SW 1271 (cell line): Measurements from ENCODE around the gene ENTPD6.
A peak's percentile ranks its signal among the peaks of the same experiment; 100 is the strongest.
"Not testable (repeated sequence)": the region's sequence is repeated elsewhere in the genome, so short reads cannot be mapped to it uniquely, and the experiment has no call there.

Experiments
- DNase-seq, 2 experiments: peaks; one replicate each; lab custom pipeline; 2025; lab: John Stamatoyannopoulos, UW

Gene ENTPD6

DNA sequence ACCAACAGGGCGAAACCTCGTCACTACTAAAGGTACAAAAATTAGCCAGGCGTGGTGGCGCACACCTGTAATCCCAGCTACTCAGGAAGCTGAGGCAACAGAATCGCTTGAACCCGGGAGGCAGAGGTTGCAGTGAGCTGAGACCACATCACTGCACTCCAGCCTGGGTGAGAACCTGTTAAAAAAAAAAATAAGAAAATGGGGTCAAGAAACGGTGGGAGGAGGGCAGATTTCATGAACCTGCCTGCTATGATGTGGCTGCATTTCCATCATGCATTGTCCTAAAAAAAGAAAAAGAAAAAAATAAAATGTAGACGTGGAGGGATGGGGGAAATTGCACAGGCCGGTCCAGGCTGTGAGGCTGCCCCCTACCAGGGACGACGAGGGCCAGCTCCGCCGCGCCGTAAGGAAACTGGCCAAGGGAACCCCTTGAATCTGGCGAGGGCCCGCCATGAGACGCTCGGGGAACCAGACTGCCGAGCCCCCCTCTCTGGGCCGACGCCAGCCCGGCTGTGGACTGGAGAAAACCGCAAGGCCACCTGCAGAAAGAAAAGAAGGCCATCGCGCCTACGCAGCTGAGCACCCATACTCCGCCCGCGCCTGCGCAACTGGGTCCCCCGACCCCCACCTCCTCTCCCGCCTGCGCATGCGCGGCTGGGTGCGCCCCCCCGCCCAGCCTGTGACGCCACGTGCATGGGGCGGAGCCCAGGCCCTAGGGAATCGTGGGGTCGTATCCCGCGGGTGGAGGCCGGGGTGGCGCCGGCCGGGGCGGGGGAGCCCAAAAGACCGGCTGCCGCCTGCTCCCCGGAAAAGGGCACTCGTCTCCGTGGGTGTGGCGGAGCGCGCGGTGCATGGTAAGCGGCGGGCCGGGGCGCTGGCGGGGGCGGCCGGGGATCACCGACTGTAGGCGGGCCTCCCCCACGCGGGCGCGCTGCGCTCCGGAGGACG, at the start of gene ENTPD6:
Gene ENTPD6, plus strand, starts transcription at position 699 of the 948 bp plus-strand sequence. CDS start 10,825 bp downstream, outside the sequence.
- DNase-seq = peak; percentile 65 to 85

- DNase-seq = no peak
These were observed 48.5 kb upstream of the ENTPD6 start for GRCh38 chr20:25146976-25147375.

GRCh38 chr20:25147716-25148115, 47.8 kb upstream of the ENTPD6 start:
- no peak for DNase-seq

DNA sequence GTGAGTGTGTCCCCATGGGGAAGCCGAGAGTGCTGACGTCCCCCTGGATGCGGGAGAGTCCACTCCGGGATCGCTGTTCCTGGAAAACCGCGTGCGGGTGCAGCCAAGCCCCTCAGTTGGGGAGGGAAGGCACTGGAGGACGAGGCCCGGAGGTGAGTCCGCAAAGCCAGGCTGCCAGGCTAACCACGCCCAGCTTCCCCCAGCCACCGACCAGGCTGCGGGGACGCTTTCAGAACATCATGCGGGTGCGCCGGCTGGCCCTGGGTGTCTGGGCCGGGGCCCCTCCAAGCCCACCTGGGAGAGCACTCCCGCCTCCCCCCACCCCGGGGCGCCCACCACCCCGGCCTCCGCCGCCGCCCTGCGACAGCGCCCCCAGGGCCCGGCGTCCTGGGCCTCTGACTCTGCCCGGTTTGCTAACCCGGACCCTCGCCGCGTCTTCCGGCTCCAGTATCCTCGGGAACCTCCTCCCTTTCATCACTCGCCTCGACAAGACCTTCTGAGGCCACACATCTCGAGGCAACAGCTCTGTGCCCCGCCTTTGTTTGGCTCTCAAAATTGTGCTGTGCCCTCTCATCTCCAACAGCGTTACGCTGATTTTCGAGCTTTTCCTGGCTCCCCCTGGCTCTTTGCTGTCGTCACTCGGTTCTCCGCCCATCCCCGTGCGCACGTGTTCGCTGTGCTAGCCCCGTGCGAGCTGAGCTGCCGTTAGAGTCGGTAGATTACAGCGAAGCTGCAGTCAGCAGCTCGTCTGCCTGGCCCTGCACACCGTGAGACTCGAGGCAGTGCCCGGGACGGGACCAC, 47.1 kb upstream of the ENTPD6 start:
- DNase-seq = no peak

DNA sequence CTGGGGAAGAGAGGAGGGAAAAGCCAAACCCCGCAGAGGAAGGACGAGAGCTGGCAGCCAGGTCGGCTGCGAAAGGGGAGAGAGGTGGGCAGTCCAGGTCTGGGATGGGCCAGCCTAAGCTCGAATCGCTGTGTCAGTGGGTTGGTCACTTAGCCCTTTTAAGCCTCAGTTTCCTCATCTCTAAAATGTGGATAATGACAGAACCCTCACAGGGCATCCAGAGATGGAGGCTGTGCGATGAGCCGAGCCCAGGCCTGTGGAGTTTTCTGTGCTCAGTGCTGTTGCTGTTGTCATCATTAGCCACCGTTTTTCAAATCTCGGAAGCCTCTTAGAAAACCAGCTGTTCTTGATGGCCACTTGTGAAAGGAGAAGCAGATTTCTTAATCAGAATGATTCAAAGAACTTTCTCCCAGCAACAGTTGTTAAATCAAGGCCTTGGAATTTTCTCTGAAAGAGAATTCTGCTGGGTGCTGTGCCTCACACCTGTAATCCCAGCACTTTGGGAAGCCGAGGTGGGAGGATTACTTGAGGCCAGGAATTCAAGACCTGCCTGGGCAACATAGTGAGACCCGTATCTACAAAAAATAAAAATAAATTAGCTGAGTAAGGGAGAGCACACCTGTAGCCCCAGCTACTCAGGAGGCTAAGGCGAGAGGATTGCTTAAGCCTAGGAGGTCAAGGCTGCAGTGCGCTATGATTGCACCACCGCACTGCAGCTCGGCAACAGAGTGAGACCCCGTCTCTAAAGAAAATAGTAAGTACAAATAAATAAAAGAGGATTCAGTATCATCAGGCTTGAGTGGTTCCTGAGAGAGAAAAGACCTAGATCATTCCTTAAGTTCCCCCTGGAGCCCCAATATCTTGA, 46.3 kb upstream of the ENTPD6 start:
- no peak for DNase-seq

DNA sequence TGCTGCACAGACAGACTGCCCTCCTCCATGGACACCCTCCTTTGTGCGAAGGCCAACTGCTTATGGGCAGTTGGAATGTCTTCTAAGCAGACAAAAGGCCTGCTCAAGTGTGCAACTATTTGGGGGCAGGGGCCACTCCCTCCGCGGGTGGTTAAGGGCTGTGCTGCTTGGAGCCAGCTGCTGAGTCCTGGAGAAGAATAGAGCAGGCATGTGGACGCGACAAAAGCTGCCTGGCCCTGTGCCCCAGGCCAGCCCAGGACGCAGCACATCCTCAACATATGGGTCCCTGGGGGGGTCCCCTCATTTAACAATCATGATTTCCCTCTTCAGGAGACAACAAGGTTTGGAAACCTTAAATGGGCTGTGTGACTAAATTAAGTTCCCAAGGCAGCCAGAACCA, 45.5 kb upstream of the ENTPD6 start:
- DNase-seq = no peak

GRCh38 chr20:25158043-25158442, 37.5 kb upstream of the ENTPD6 start:
- DNase-seq = no peak

DNA sequence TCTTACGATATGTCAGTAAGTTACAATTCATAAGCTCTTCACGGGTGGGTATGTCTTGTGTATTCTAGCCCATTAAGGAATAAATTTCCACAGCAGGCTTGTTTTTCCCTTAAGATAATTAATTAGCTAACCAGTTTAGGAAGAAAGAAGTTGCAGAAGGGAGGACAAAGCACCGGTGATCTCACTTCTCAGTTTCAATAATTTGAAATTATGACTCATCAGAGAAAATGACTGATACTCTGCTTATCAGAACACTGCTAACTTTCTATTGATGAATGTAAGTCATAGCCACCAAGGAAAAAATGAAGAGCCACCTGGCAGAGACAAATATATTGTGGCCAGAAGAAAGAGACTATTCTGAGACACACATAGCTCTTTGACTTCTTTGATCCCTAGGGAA, 35.0 kb upstream of the ENTPD6 start:
- no peak for DNase-seq

DNA sequence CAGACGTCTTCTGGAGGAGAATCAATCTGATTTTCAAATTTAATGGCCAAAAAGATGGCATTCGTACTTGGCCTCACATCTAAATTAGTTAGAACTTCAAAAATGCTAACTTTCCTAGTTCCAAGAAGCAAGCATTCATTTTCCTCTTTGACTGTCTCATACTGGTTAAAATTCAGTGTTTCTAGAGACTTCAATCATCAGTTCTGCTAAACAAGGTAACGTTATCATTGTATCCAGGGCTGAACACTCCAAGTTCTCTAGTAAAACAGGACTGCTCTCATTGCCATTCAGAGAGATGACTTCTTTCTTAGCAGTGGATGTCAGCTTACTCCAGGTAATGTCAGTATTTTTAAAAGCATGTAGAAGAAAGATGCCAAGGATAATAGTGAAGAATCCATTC, 34.6 kb upstream of the ENTPD6 start:
- no peak for DNase-seq

DNA sequence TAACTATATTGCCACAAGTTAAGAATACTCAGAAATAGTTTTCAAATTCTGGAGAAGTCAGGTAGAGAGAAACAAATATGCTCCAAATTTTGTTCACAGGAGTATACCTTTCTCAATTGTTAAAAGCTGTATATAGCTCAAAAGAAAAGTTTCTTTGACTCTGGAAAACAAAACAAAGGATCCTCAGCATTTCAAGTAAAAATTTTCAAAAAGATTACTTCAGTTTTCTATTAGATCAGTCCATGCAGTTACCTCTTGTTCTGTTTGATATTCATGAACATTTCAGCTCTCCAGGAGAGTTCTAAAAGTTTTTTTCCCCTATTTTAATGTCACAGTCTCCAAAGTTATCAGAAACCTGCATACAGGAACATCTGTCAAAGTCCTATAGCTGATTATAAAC, 30.4 kb upstream of the ENTPD6 start:
- no peak for DNase-seq

- DNase-seq = not testable (repeated sequence)
These were observed 29.3 kb upstream of the ENTPD6 start for GRCh38 chr20:25166105-25166782.

DNA sequence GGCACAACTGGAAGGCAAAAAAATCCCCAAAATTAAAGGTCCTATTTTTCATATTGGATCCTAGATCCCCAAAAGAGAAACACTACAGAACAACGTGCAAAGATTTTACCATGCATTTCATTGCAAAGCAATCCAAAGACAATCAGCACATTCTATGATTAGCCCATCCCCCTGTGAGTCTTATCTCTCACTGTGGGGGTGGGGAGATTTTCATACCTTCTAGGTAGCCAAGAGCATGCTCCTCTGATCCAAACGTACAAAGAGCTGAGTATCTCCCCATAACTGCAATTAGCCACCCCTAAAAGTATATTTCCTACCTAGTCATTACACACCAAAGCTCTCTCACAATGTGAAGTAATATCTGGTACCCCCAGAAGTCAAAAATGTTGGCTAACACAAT, 22.2 kb upstream of the ENTPD6 start:
- DNase-seq = no peak

DNA sequence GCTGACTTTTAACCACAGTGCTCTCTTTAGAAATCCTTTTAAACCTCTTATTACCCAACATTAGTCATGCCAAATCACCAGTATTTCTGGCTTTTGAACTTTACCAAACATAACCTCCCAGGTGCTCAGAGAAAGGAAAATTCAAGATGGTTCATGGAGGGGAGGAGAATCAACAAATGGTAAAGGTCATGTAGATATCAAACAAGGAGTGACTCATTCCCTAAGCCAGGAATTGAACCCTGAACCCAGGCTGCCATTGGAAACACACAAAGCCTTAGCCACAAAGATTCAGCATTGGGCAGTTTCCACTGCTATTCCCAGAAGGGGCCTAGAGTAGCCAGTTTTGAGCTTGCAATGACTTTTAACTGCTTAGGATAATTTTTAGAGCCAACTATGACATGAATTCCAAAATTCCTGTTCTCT, 21.6 kb upstream of the ENTPD6 start:
- no peak for DNase-seq

GRCh38 chr20:25176184-25176583, 19.3 kb upstream of the ENTPD6 start:
- no peak for DNase-seq

GRCh38 chr20:25177890-25178321, 17.6 kb upstream of the ENTPD6 start:
- no peak for DNase-seq

DNA sequence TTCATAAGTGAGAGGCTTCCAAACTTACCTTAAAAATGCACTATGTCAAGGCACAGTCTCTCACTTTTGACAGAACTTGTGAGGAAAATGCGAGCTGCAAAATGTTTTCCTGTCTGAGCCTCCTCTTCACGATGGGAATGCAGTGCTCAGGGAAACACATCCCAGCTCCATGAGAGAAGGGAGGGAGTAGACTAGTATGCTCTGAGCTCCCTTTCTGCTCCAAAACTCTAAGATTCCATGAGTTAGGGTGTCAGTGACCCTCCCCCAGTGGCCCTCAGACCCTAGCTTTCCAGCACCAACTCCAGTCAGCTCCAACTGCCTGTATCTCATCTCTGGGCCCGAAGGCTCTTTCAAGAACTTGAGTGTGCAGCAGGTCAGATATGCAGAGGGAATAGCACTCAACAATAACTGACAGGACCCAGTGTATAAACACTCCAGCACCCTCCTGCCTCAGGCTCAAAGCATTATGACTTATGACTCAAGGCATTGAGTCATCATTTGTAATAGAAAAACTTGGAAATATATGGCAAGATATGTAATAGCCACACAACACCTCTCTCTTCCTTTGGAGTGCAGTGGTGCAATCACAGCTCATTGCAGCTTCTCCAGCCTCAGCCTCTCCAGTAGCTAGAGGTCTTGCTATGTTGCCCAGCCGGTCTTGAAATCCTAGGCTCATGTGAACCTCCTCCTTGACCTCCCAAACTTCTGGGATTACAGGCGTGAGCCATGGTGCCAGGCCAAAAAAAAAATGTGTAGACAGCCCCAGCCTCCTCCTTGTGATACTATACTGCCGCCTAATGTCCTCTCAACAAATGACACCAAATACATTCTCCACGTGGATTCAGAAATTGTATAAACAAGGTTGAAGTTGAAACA, 16.7 kb upstream of the ENTPD6 start:
- peak; percentile 65 to 88 for DNase-seq

DNA sequence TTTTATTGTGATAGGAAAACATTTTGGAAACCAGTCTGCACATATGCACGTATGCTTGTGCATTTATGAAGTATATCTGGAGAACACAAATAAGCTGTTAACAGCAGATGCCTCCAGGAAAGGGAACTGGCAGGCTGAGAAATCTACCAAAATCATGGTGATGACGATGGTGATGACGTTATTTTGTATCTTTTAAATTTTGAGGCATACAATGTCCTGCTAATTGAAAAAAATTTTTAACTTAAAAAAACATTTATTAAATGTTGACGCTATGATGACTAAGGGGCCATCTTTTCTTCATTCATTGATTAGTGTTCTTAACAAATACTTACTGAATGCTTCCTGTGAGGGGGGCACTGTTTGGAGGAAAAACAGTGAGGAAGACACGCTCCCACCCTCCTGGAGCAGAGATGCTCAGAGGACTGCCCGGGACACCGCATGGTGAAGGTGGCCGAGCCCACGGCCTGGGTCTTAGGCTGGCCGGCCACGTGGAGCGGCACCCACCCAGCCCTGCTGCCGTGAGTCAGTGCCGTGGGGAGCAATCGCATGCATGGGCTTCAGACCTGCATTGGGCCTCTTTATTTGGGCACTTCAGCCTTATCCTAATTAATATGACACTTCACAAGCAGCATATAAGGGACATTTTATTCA, 15.9 kb upstream of the ENTPD6 start:
- DNase-seq = no peak

GRCh38 chr20:25184391-25184790, 11.1 kb upstream of the ENTPD6 start:
- not testable (repeated sequence) for DNase-seq

DNA sequence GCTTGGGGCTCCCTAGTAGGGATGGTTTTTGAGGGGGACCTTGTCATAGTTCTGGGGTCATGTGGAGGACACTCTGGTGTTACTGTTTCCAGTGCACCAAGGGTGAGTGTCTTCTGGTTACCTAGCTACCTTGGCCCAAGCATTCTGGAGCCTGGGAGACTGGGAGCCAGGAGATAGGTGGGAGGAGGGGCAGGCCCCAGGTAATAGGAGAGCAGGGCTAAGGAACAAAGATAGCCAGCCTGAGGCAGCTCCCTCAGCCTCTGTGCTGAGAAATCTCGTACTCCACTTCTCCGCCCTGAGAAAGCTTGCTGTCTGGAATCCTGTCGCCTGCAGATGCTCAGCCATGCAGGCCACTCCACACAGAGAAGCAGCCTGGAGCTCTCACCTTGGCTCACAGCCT, 8.3 kb upstream of the ENTPD6 start:
- no peak for DNase-seq

DNA sequence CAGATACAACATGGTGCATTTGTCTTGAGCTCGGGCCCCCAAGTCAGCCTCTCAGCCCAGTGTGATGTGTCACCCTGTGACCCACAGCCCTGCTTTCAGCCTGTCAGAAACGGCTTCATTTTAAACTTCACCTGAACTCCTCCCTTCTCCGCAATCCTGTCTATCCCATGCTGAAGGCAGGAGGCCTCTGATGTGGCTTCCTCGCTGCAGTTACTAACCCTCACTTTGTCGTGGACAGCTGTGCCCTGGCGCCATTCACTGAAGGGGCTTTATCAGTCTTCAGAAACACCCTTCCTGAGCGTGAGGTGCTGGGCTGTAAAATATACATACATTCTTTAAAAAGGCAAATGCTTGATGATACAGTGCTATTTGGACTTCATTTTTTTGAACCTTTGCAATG, 7.9 kb upstream of the ENTPD6 start:
- DNase-seq = no peak
